Measurements from ENCODE around the gene TAPBP.

GRCh38 chr6:33251395-33252012, 62.4 kb downstream of the TAPBP start:
- TF ChIP-seq POLR2A (IDR thresholded peaks at IDR 0.05) (no peak), CTCF (IDR thresholded peaks at IDR 0.05) (no peak)
